Upper lobe of right lung (tissue), 1 donor: ENCODE measurements around the gene ATG13. TPM values are rescaled to one million over a fixed set of nuclear protein-coding genes. Genes with fewer than 3 reads are reported as not detected.
A peak's percentile ranks its signal among the peaks of the same experiment; 100 is the strongest.
"Not testable (repeated sequence)": the region's sequence is repeated elsewhere in the genome, so short reads cannot be mapped to it uniquely, and the experiment has no call there.

Source experiments
- ATAC-seq: fragments of 200-7000 bp; cut with Tn5 transposase; one replicate; pipeline ENCODE4 v1.9.1; 2020; ENCODE audit warnings: mild to moderate bottlenecking, moderate library complexity
- DNase-seq: peaks from one replicate; pipeline ENCODE4 v3.0.0-alpha.2; 2020
- H3K27ac ChIP-seq: fragments of 200-600 bp; one replicate; pipeline ENCODE4 v1.8.0; 2022
- H3K27me3 ChIP-seq: fragments of 200-600 bp; one replicate; pipeline ENCODE4 v1.8.0; 2022; ENCODE audit warnings: mild to moderate bottlenecking
- H3K36me3 ChIP-seq: fragments of 200-600 bp; one replicate; pipeline ENCODE4 v1.8.0; 2022
- H3K4me1 ChIP-seq: fragments of 200-600 bp; one replicate; pipeline ENCODE4 v1.8.0; 2022
- H3K4me3 ChIP-seq: fragments of 200-600 bp; one replicate; pipeline ENCODE4 v1.8.0; 2022; ENCODE audit warnings: mild to moderate bottlenecking
- H3K9me3 ChIP-seq: fragments of 200-600 bp; one replicate; pipeline ENCODE4 v1.8.0; 2022
- intact Hi-C: fragments of 100-400 bp; cut with DNase I; formaldehyde crosslinking; loops from one replicate; pipeline ENCODE4 v1.11.0; 2022
- total RNA-seq: library from RNA; stranded (reverse); fragmentation: NEBNext Ultra II Directional; extraction: Animal tissue kit (Norgen Biotek cat#: 25700); gene quantifications from one replicate; pipeline ENCODE4 v1.2.1, GENCODE V29; 2021
- TF ChIP-seq, protein P1 (sequence below): fragments of 200-600 bp; IDR thresholded peaks from one replicate; pipeline ENCODE4 v1.8.0; 2022; ENCODE audit warnings: antibody characterized with exemption
- donor health status: DM: no; HTN: yes; CAD: no; lungs with severe emphysema.

The ATG13 gene
- total RNA-seq, 1 donor from 2014 or later, result 61.1 TPM

DNA sequence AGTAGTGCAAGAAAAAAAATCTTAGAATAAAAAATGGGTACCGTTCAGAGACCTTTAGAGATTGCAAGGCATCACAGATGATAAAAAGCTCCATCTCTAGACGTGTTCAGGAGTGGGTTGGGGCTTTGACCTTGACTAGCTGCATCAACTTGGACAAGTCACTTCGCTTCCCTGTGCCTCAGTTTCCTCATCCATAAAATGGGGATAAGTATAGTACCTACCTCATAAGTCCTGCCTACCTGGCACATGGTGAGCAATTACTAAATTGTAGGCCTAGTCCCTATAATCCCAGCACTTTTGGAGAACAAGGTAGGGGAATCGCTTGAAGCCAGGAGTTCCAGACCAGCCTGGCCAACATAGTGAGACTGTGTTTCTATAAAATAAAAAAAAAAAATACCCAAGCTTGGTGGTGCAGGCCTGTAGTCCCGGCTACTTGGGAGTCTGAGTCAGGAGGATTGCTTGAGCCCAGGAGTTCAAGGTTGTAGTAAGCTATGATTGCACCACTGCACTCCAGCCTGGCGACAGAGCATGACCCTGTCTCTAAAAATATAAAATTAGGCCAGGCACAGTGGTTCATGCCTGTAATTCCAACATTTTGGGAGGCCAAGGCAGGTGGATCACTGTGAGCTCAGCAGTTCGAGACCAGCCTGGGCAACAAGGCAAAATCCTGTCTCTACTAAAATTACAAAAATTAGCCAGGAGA is 95.7 kb downstream of the ATG13 start:
- ATAC-seq (no peak), DNase-seq (no peak)
- no peak overlapping the region for H3K27ac ChIP-seq
- intact Hi-C loops, result no loop called here
- H3K4me1 ChIP-seq, result peaks cover 3% of the 10 kb centered on the region
- no peaks in the 10 kb centered on the region for H3K36me3 ChIP-seq
- no peaks in the 10 kb centered on the region for H3K27me3 ChIP-seq
- H3K4me3 ChIP-seq, result no peak overlapping the region
- TF ChIP-seq, protein P1, sequence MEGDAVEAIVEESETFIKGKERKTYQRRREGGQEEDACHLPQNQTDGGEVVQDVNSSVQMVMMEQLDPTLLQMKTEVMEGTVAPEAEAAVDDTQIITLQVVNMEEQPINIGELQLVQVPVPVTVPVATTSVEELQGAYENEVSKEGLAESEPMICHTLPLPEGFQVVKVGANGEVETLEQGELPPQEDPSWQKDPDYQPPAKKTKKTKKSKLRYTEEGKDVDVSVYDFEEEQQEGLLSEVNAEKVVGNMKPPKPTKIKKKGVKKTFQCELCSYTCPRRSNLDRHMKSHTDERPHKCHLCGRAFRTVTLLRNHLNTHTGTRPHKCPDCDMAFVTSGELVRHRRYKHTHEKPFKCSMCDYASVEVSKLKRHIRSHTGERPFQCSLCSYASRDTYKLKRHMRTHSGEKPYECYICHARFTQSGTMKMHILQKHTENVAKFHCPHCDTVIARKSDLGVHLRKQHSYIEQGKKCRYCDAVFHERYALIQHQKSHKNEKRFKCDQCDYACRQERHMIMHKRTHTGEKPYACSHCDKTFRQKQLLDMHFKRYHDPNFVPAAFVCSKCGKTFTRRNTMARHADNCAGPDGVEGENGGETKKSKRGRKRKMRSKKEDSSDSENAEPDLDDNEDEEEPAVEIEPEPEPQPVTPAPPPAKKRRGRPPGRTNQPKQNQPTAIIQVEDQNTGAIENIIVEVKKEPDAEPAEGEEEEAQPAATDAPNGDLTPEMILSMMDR, result no peak
- H3K9me3 ChIP-seq, result no peaks in the 10 kb centered on the region

DNA sequence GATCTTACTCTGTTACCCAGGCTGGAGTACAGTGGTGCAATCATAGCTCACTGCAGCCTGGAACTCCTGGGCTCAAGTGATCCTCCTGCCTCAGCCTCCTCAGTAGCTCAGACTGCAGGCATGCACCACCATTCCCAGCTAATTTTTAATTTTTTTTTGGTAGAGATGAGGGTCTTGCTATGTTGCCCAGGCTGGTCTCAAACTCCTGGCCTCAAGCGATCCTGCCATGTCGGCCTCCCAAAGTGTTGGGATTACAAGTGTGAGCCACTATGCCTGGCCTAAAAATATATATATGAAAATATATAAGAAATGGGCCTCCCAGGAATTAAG is 100.4 kb downstream of the ATG13 start:
- H3K4me3 ChIP-seq, H3K9me3 ChIP-seq, DNase-seq, ATAC-seq, H3K36me3 ChIP-seq, H3K27ac ChIP-seq, intact Hi-C loops, H3K4me1 ChIP-seq, H3K27me3 ChIP-seq: not testable (repeated sequence)

DNA sequence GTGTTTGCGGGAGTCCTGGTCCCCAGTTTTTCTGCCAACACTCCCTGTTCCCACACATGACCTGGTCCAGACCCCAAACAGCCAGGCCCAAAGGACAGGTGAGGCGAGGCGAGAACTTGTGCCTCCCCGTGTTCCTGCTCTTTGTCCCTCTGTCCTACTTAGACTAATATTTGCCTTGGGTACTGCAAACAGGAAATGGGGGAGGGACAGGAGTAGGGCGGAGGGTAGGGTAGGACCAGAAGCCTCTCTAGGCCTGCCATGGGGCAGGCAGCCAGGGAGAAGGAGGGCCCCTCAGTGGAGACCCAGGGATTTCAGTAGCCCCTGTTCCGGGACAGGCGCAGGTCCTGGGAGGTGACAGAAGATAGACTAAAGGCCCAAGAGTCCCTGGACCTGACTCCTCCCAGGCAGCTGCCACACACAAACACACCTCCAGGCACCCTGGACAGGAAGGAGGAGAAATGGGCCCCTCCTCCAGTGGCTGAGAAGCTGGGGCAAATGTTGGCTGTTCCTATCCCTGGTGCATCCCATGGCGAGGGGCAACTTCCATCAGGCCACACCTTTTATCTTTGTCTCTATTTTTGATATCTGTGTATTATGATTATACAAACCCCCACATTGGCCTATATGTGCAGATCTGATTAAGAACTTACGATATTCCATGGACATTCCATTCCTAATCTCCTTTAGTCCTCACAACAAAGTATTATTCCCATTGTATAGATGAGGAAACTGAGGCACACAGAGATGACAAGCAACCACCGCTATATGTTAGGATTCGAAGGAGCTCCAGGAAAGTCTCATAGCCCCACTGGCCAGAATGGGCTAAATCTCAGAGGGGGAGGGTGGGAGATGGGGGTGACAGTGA is 101.0 kb downstream of the ATG13 start:
- Histone ChIP-seq H3K9me3 (no peaks in the 10 kb centered on the region), H3K4me1 (no peaks in the 10 kb centered on the region), H3K36me3 (no peaks in the 10 kb centered on the region), H3K27me3 (no peaks in the 10 kb centered on the region), H3K27ac (no peak overlapping the region), H3K4me3 (no peak overlapping the region)
- DNase-seq, result no peak
- ATAC-seq, result peak; percentile 76
- intact Hi-C loops, result no loop called here
- TF ChIP-seq, protein P1, result no peak

DNA sequence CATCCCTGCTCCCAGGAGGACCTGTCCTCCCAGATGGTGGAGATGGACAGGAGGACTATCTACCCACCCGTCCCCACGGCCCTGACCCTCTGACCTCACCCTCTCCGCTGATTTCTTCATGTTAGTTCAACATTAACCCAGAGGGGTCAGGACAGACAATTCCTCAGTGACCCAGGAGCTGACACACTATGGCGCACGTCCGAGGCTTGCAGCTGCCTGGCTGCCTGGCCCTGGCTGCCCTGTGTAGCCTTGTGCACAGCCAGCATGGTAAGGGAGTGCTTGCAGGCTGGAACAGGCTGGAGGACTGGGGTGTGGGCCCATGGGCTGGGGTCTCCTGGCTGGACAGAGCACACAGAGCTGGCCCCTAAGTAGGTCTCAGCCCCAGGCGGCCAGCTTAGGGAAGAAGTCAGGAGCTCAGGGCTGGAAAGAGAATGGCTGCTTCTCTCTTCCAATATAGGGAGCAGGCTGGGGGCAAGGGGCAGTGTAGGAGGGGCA is 101.7 kb downstream of the ATG13 start, which contains the start of gene F2:
Gene F2 (plus strand): TSS at position 166 of the 495 bp plus-strand sequence. CDS start 23 bp downstream, at position 189.
- ATAC-seq (peak; percentile 6), DNase-seq (no peak)
- no peaks in the 10 kb centered on the region for H3K27me3 ChIP-seq
- no peak within 1 kb of the TSS for H3K27ac ChIP-seq
- intact Hi-C loops, result no loop called here
- no peaks in the 10 kb centered on the region for H3K4me1 ChIP-seq
- H3K9me3 ChIP-seq, result no peaks in the 10 kb centered on the region
- no peaks in the 10 kb centered on the region for H3K36me3 ChIP-seq
- TF ChIP-seq, protein P1, result no peak
- no peak within 1 kb of the TSS for H3K4me3 ChIP-seq

DNA sequence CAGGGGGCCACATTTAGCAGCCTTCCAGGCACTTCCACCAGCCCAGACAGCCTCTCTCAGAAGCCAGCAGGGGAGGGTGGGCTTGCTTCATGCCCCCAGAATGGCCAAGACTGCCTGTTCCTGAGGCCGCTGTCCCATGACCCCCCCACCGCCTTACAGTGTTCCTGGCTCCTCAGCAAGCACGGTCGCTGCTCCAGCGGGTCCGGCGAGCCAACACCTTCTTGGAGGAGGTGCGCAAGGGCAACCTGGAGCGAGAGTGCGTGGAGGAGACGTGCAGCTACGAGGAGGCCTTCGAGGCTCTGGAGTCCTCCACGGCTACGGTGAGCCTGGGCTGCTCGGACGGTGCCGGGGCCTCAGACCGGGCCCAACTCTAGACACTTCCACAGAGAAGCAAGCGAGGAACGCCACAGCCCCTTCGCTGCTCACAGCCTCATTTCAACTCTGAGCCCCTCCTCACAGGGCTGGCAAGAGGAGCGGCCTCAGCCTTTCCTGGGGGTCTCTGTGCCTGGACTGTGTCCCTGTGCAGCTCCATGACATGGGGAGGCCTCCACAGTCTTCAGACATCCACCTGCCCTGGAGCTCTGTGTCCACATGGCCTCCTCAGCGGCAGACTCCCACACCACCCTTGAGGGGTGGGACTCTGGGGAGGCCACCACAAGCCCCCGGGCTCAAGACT is 102.3 kb downstream of the ATG13 start:
- H3K9me3 ChIP-seq, result no peaks in the 10 kb centered on the region
- no peaks in the 10 kb centered on the region for H3K27me3 ChIP-seq
- H3K4me3 ChIP-seq, result no peak overlapping the region
- DNase-seq (no peak), ATAC-seq (peak; percentile 6)
- H3K27ac ChIP-seq, result no peak overlapping the region
- H3K36me3 ChIP-seq, result no peaks in the 10 kb centered on the region
- TF ChIP-seq, protein P1, result no peak
- no peaks in the 10 kb centered on the region for H3K4me1 ChIP-seq
- intact Hi-C loops, result no loop called here
